ENCODE results near the gene CLPSL1.

Gene CLPSL1

DNA sequence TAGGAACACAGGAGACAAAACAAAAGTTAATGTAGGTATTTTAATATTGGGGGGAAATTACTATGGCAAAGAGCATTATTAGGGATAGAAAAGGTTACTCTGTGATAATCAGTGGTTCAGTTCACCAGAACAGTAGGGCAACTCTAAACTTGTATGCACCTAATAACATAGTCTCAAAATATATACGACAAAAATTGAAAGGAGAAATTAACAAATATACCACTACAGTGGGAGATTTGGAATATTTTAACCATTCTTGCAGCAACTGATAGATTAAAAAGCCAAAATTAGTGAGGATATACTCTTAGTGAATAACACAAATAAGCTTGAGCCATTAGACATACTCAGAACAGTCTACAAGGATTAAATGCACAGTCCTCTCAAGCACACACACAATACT lies 32.9 kb upstream of the CLPSL1 start:
- DNase-seq (ENCODE audit: low read depth): no peak
- TF ChIP-seq, protein P1, sequence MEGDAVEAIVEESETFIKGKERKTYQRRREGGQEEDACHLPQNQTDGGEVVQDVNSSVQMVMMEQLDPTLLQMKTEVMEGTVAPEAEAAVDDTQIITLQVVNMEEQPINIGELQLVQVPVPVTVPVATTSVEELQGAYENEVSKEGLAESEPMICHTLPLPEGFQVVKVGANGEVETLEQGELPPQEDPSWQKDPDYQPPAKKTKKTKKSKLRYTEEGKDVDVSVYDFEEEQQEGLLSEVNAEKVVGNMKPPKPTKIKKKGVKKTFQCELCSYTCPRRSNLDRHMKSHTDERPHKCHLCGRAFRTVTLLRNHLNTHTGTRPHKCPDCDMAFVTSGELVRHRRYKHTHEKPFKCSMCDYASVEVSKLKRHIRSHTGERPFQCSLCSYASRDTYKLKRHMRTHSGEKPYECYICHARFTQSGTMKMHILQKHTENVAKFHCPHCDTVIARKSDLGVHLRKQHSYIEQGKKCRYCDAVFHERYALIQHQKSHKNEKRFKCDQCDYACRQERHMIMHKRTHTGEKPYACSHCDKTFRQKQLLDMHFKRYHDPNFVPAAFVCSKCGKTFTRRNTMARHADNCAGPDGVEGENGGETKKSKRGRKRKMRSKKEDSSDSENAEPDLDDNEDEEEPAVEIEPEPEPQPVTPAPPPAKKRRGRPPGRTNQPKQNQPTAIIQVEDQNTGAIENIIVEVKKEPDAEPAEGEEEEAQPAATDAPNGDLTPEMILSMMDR (IDR thresholded peaks at IDR 0.05; ENCODE audit: insufficient read depth, low read depth, low read length, missing control alignments): no peak
- H3K4me3 ChIP-seq (ENCODE audit: low read depth, low read length): no peak overlapping the region

DNA sequence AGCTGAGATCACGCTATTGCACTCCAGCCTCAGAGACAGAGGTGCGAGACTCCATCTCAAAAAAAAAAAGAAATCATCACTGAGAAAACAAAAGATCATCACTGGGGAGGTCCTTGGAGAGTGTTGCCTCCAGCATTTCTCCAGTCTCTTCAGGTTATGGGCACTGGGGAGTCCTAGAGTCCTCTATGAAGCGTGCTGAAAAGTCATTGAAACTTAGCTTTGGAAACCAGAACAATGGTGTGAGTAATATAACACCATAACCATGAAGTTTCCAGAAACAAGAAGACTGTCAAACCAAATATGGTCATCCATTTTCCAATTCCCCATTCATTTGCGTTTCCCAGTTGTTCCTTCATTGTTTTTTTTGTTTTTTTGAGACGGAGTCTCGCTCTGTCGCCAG lies 30.3 kb upstream of the CLPSL1 start:
- TF ChIP-seq, protein P1 (IDR thresholded peaks at IDR 0.05; ENCODE audit: insufficient read depth, low read depth, low read length, missing control alignments): no peak
- no peak overlapping the region for H3K4me3 ChIP-seq (ENCODE audit: low read depth, low read length)
- no peak for DNase-seq (ENCODE audit: low read depth)

GRCh38 chr6:35751594-35751993 lies 29.2 kb upstream of the CLPSL1 start:
- DNase-seq (ENCODE audit: low read depth): no peak
- TF ChIP-seq, protein P1 (IDR thresholded peaks at IDR 0.05; ENCODE audit: insufficient read depth, low read depth, low read length, missing control alignments): no peak
- no peak overlapping the region for H3K4me3 ChIP-seq (ENCODE audit: low read depth, low read length)

DNA sequence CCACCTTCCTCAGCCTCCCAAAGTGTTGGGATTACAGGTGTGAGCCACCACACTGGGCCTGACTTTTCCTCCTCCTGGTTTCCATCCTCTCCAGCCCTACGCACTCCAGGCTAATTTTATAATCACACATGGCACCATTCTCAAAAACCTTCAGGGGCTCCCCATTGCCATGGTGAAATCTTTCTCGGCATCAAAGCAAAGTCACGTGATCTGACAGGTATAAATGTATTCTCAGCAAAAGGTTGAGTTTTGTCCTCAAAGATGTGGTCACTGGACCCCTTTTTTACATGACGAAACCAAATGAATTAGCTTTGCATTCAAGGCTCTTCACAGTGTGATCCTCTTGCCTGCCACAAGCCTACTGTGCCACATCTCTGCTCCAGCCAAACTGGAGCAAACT lies 28.5 kb upstream of the CLPSL1 start:
- DNase-seq (ENCODE audit: low read depth): no peak
- H3K4me3 ChIP-seq (ENCODE audit: low read depth, low read length): no peak overlapping the region
- TF ChIP-seq, protein P1 (IDR thresholded peaks at IDR 0.05; ENCODE audit: insufficient read depth, low read depth, low read length, missing control alignments): no peak

DNA sequence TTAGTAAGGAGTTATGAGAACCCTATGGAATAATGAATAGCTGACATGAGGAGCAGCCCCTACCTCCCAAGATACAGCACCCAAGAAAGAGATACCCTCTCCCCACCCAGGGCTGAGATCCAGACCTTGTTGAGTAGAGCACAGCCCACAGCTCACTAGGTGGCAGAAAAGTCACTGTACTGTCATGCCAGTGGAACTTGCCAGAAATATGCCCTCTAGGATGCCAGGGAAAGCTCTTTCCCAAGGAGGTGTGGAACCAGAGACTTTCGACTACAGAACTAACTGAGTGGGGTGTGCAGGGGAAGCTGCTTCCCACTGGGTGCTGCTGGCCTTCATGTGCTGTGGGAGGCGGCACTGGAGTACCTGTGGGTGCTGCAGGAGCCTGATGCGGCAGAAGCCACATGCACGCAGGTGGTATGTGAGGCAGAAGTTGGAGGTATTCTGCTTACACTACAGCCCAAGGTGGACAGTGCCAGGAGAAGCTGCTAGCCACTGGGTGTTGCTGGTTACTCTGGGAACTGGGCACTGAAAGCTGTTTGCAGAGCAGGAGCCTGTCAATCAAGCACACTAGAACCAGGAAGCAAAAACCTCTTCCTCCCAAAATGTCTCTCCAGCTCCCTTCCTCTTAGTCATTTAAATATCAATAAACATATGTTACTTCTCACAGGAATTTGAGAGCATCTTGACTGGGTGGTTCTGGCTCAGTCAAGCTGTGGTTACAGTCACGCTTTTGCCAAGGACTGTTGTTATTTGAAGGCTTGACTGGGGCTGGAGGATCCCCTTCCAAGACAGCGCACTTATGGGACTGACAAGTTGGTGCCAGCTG lies 26.2 kb upstream of the CLPSL1 start:
- no peak for DNase-seq (ENCODE audit: low read depth)
- TF ChIP-seq, protein P1 (IDR thresholded peaks at IDR 0.05; ENCODE audit: insufficient read depth, low read depth, low read length, missing control alignments): no peak
- H3K4me3 ChIP-seq (ENCODE audit: low read depth, low read length): no peak overlapping the region

- DNase-seq (ENCODE audit: low read depth): no peak
- no peak overlapping the region for H3K4me3 ChIP-seq (ENCODE audit: low read depth, low read length)
- TF ChIP-seq, protein P1 (IDR thresholded peaks at IDR 0.05; ENCODE audit: insufficient read depth, low read depth, low read length, missing control alignments): no peak
These were observed 25.4 kb upstream of the CLPSL1 start for GRCh38 chr6:35755278-35755924.

Measured in GM12865 (cell line).